Measurements from ENCODE around the gene KCNJ5. TPM values are rescaled to one million over a fixed set of nuclear protein-coding genes. Genes with fewer than 3 reads are reported as not detected.
A peak's percentile ranks its signal among the peaks of the same experiment; 100 is the strongest.

The KCNJ5 gene
- total RNA-seq, 2 experiments from 2014 or later = 0.17 to 0.20 TPM

DNA sequence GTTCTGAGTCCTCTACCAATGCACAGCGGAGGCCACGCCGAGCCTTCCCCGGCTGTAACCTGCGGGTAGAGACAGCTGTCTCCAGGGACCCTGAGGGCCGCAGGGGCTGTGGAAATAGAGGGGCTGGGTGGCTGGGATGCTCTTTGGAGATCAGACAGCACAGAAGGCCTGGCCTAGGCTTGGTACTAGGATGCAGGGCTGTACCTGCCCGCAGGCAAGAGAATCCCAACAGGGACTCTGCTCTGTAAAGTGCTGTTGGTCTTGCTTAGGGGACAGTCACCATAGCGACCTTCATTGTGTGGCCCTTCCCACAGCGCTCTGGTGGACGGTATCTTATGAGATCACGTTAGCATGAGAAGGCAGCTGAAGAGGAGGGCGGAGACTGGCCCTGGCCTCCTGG is 11.3 kb upstream of the KCNJ5 start:
- H3K27me3 Mint-ChIP-seq = peaks cover 34% of the 10 kb centered on the region
- no peak overlapping the region for H3K4me3 Mint-ChIP-seq
- POLR2A ChIA-PET = no interaction called here
- no peaks in the 10 kb centered on the region for H3K9me3 Mint-ChIP-seq
- DNase-seq = peak; percentile 7
- no peak for ATAC-seq (ENCODE audit: low read depth)
- peaks cover 1% of the 10 kb centered on the region for H3K4me1 Mint-ChIP-seq
- no peaks in the 10 kb centered on the region for H3K36me3 Mint-ChIP-seq
- no peak overlapping the region for H3K27ac Mint-ChIP-seq

DNA sequence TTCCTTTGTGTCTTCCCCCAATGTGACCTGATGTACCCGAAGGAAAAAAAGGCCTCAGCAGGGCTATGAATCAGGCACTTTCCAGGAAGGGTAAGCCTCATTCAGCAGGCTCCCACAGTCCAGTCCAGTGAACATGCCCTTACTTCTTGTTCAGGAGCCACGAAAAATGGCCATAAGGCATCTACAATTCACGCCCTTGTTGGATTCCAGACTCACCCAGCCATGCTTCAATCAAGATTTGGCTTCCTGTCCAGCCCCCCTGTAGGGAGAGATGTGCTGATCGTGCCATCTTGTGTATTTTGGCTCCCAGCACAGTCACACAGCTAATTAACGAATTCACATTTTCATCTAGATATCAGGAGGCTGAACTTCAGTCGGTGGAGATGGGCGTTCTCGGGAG is 9.9 kb upstream of the KCNJ5 start:
- H3K36me3 Mint-ChIP-seq = no peaks in the 10 kb centered on the region
- no peaks in the 10 kb centered on the region for H3K9me3 Mint-ChIP-seq
- POLR2A ChIA-PET = no interaction called here
- no peak overlapping the region for H3K27ac Mint-ChIP-seq
- ATAC-seq (ENCODE audit: low read depth) (no peak), DNase-seq (no peak)
- no peak overlapping the region for H3K4me3 Mint-ChIP-seq
- H3K27me3 Mint-ChIP-seq = peaks cover 36% of the 10 kb centered on the region
- H3K4me1 Mint-ChIP-seq = peaks cover 2% of the 10 kb centered on the region

DNA sequence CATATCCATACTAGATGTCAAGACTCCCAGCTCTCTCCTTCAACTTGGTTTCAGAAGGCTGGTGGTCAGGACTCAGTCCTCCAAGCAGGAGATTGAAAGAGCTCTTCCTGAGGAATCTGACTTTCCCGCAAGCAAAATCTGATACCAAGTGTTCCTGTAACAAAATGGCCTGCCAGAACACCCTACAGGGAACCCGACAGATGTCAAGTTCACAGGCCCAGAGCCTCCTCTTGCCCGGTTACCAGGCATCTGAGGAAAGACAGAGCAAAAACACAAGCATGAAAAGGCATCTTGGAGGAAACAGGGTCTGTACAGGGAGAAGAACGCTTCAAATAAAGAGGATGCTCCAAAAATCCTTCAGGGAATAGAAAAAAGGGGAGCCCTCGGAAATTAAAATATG is 8.7 kb upstream of the KCNJ5 start:
- no peaks in the 10 kb centered on the region for H3K9me3 Mint-ChIP-seq
- POLR2A ChIA-PET = no interaction called here

DNA sequence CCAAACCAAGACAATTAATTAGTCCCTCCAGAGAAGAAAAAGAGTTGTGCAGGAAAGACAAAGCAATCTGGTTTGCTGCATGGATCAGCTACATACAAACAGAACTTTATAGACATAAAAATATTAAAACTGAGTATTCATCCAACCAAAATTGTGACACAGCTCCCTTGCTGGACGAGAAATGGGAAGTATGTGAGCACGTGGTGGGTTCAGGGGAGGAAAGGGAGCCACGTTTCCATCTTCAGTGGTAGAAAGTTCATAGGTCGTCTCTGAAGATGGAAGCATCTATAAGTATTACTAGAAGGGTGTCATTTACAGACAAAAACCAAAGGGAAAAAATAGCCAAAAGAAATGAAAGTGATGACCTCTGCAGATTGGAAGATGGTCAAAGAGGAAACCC is 7.1 kb upstream of the KCNJ5 start:
- ATAC-seq (ENCODE audit: low read depth) (no peak), DNase-seq (no peak)
- Mint-ChIP-seq H3K9me3 (no peaks in the 10 kb centered on the region), H3K4me1 (peaks cover 2% of the 10 kb centered on the region), H3K36me3 (no peaks in the 10 kb centered on the region), H3K27me3 (peaks cover 47% of the 10 kb centered on the region), H3K27ac (no peak overlapping the region), H3K4me3 (no peak overlapping the region)
- POLR2A ChIA-PET = no interaction called here

More for the DNA sequence above, 8.7 kb upstream of the KCNJ5 start:
- Mint-ChIP-seq H3K27me3 (peaks cover 37% of the 10 kb centered on the region), H3K4me1 (peaks cover 2% of the 10 kb centered on the region), H3K27ac (no peak overlapping the region), H3K4me3 (no peak overlapping the region), H3K36me3 (no peaks in the 10 kb centered on the region)
- ATAC-seq (ENCODE audit: low read depth) (no peak), DNase-seq (no peak)

DNA sequence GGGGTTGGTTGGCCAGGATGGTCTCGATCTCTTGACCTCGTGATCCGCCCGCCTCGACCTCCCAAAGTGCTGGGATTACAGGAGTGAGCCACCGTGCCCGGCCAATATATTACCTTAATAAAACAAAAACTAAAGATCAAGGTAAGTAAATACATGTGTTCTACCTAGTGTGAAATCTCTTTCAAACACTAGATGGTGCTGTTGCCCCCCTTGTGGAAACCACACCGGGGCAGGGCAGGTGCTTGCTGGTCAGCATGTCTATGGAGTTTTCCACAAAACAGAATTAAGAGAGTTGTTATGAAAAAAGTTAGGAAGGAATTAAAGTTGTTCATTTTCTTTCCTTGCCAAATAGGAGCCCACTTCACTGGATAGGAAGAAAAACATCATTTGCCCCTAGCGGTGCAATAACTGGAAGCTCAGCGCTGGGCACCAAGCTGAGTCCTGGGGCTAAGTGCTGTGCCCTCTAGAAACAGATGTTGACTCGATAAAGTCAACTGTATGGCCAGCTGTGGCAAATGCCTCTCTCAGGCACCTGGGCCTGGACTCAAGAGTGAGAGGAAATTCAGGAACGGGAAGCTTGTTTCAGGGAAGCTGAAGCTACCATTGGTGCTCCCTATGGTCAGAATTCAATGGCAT is 6.3 kb upstream of the KCNJ5 start:
- ATAC-seq (ENCODE audit: low read depth) = peak; percentile 83
- H3K27me3 Mint-ChIP-seq = peaks cover 55% of the 10 kb centered on the region
- POLR2A ChIA-PET = interaction anchor here (1.5 kb wide), 1 partner anchor 72 kb away, joined by 3 read pairs; no protein-coding TSS in a partner anchor
- H3K36me3 Mint-ChIP-seq = no peaks in the 10 kb centered on the region
- H3K9me3 Mint-ChIP-seq = no peaks in the 10 kb centered on the region
- H3K4me1 Mint-ChIP-seq = peaks cover 2% of the 10 kb centered on the region
- no peak for DNase-seq
- H3K4me3 Mint-ChIP-seq = no peak overlapping the region
- no peak overlapping the region for H3K27ac Mint-ChIP-seq

DNA sequence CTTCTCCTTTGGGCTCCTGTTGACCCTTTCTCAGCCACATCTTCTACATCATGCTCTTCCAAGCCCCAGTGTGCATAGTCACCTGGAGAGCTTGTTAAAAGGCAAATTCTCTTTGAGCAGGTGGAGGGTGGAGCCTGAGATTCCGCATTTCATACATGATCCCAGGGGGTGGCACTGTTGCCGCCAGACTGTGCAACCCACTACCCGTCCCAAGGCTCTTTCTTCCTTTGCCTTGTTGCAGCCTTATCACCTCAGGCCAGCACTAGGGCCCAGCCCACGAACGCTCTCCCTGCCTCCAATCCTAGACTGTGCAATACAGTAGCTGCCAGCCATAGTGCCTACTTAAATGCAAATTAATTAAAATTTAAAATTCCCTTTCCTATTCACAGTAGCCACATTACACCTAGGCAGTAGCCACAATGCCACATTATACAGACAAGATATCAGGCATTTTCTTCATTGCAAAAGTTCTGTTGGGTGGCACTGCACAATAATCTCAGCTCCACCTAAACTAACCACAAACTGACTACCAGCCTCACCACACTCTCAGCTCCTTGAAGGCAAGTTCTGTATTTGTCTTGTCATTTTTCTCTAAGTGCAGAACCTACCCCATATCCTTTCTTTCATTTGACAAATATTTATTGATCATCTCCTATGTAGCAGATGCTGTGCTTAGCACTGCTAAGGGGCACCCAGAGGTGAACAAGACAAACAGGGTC is 4.6 kb upstream of the KCNJ5 start:
- no peaks in the 10 kb centered on the region for H3K9me3 Mint-ChIP-seq
- no peak for DNase-seq
- ATAC-seq (ENCODE audit: low read depth) = no peak
- peaks cover 63% of the 10 kb centered on the region for H3K27me3 Mint-ChIP-seq
- peaks cover 4% of the 10 kb centered on the region for H3K4me1 Mint-ChIP-seq
- no peak overlapping the region for H3K27ac Mint-ChIP-seq
- H3K36me3 Mint-ChIP-seq = no peaks in the 10 kb centered on the region
- POLR2A ChIA-PET = no interaction called here
- no peak overlapping the region for H3K4me3 Mint-ChIP-seq

DNA sequence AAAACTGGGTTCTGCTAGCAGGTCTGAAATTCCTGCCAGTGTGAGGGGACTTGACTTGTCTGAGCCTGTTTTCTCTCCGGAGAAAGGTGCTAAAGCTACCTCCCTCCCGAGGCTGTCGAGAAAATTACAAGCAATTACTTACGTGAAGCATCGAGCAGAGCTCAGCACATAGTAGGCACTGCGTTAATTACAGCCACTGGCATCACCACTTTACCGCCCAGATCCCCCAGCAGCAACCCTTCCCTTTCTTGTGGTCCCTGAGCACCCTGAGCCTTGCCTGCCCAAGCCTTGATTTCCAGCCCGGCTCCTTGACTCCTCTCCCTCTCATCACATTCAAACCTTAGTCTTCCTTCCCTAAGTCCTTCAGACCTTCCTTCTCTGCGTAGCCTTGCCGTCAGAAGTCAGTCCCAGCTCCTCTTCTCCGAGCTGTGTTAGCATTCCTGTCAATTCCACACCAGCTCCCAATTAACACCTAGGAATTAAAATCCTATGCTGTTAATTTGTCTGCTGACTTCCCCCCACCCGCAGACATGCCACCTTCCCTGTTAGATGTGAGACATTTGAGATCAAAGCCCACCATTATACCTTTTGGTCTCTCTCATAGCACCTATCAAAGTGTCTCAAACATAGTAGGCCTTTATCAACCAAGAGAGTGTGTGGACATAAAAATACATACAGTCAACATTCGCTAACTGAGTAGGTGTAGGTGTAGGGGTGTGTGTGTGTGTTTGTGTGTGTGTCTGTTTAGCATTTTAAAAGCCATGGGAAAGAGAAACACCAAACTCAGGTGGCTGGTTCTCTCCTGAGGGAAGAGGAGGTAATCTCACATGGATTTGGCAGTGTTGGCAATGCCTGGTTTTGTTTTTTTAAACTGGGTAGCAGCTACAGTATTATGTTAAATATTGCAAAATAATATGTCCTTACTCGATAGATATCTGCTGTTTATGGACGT is 2.8 kb upstream of the KCNJ5 start:
- Mint-ChIP-seq H3K36me3 (no peaks in the 10 kb centered on the region), H3K27me3 (peaks cover 64% of the 10 kb centered on the region), H3K4me3 (no peak overlapping the region), H3K9me3 (no peaks in the 10 kb centered on the region), H3K27ac (no peak overlapping the region), H3K4me1 (peaks cover 10% of the 10 kb centered on the region)
- ATAC-seq (ENCODE audit: low read depth) (no peak), DNase-seq (no peak)
- POLR2A ChIA-PET = interaction anchor here (0.7 kb wide), 1 partner anchor 18 kb away, joined by 3 read pairs; no protein-coding TSS in a partner anchor

DNA sequence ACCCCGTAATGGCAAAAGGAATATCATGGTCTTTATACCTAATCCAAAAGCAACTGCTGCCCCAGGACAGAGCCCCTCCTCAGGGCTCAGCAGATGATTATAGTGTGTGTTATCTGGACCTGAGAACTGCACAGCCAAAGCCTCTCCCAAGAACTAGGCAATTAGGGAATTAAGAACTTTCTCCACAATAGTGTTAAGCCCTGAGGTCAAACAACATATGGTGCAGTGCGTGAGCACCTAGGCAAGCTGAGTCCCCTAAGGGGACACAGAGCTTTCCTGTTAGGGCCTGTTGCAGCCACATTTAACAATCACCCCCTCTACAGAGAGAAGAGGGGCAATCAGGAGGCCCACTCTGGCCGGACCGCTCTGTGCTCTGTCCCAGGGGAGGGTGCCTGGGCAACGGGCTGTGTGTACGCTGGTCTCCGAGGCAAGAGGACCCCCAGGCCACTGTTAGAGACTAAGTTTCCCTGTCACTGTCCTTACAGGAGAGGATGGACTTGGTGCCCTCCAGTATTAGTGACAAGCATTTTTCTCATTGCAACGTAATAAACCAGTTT is 1.4 kb upstream of the KCNJ5 start:
- ATAC-seq (ENCODE audit: low read depth) (no peak), DNase-seq (no peak)
- Mint-ChIP-seq H3K27me3 (peaks cover 62% of the 10 kb centered on the region), H3K4me3 (no peak overlapping the region), H3K4me1 (peaks cover 15% of the 10 kb centered on the region), H3K27ac (no peak overlapping the region), H3K9me3 (no peaks in the 10 kb centered on the region), H3K36me3 (no peaks in the 10 kb centered on the region)
- POLR2A ChIA-PET = no interaction called here

DNA sequence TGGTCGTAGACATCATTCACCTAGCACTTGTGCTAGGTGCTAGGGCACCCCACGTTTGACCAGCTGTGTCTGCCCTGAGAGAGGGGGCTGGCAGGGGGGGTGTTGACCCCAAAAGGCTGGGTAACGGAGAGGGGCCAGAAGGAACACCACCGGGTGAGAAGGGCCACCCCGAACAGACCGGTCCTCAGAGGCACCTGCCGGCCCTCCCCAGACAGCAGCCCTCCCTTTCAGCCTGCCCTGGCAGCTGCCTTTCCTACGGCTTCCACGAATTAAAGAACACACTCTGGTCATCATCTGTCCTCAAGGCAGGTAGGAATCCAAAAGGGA is 977 bp upstream of the KCNJ5 start:
- ATAC-seq (ENCODE audit: low read depth) (no peak), DNase-seq (no peak)
- peaks cover 58% of the 10 kb centered on the region for H3K27me3 Mint-ChIP-seq
- no peak overlapping the region for H3K27ac Mint-ChIP-seq
- no peaks in the 10 kb centered on the region for H3K36me3 Mint-ChIP-seq
- POLR2A ChIA-PET = no interaction called here
- peaks cover 13% of the 10 kb centered on the region for H3K4me1 Mint-ChIP-seq
- H3K9me3 Mint-ChIP-seq = no peaks in the 10 kb centered on the region
- H3K4me3 Mint-ChIP-seq = peak overlapping the region; percentile 68

DNA sequence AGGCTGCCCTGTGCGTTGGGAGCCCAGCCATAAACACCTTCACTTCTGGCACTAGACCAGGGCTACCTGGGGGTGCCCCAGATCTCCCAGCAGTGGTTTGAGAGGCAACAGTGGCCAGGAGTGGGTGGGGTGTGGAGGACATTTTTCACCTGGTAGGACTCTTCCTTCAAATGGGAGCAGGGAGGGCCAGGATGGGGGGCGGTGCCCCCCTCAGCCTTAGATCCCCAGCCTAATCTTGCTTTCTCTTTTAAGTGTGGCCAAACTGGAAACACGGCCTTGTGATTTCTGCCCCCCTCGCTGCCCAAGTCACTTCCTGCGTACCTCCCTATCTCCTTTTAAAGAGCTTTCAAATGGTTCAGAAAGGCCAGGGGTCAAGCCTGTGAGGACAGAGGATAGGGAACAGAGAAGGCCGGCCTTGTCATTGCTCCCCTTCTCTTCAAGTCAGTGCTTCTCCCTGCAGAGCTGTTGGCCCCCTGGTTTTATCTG is 800 bp downstream of the KCNJ5 start:
- no peak overlapping the region for H3K4me3 Mint-ChIP-seq
- DNase-seq (no peak), ATAC-seq (ENCODE audit: low read depth) (no peak)
- no peaks in the 10 kb centered on the region for H3K36me3 Mint-ChIP-seq
- H3K9me3 Mint-ChIP-seq = no peaks in the 10 kb centered on the region
- H3K4me1 Mint-ChIP-seq = peaks cover 13% of the 10 kb centered on the region
- H3K27me3 Mint-ChIP-seq = peaks cover 54% of the 10 kb centered on the region
- POLR2A ChIA-PET = interaction anchor here (1.0 kb wide), 1 partner anchor 10 kb away, joined by 3 read pairs; no protein-coding TSS in a partner anchor
- no peak overlapping the region for H3K27ac Mint-ChIP-seq

DNA sequence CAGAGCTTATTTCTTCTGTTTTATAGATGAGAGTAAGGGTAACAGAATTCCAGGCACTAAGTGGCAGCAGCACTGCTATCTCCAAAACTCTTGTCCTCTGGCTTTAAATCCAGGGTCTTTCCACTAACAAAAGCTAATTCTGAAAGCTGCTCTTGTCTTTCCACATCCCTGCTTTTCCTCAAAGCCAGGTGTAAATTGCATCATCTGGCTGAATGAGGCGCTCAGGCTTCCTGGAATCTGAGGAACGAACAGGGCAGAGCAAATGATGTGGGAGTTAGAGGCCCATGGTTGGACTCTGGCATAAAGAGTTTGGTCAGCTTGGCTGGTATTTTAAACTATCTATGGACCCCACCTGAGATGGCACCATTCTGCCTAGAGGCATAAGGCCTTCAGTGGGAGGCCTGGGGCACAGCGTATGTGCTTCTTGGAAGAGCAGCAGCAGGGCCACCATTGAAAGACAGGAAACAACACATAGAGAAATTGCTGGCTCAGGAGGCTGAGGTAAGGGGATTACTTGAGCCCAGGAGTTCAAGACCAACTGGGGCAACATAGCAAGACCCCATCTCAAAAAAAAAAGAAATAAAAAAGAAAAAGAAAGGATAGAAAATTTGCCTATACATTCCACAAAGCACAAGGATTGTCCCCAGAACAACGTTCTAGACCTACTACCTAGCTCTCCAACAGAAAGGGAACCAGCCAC is 1.9 kb downstream of the KCNJ5 start:
- H3K27me3 Mint-ChIP-seq = peaks cover 55% of the 10 kb centered on the region
- H3K4me1 Mint-ChIP-seq = peaks cover 13% of the 10 kb centered on the region
- no peak overlapping the region for H3K27ac Mint-ChIP-seq
- no peaks in the 10 kb centered on the region for H3K36me3 Mint-ChIP-seq
- ATAC-seq (ENCODE audit: low read depth) (no peak), DNase-seq (no peak)
- H3K4me3 Mint-ChIP-seq = no peak overlapping the region
- POLR2A ChIA-PET = interaction anchor here (1.0 kb wide), 1 partner anchor 9 kb away, joined by 3 read pairs; no protein-coding TSS in a partner anchor
- H3K9me3 Mint-ChIP-seq = no peaks in the 10 kb centered on the region

DNA sequence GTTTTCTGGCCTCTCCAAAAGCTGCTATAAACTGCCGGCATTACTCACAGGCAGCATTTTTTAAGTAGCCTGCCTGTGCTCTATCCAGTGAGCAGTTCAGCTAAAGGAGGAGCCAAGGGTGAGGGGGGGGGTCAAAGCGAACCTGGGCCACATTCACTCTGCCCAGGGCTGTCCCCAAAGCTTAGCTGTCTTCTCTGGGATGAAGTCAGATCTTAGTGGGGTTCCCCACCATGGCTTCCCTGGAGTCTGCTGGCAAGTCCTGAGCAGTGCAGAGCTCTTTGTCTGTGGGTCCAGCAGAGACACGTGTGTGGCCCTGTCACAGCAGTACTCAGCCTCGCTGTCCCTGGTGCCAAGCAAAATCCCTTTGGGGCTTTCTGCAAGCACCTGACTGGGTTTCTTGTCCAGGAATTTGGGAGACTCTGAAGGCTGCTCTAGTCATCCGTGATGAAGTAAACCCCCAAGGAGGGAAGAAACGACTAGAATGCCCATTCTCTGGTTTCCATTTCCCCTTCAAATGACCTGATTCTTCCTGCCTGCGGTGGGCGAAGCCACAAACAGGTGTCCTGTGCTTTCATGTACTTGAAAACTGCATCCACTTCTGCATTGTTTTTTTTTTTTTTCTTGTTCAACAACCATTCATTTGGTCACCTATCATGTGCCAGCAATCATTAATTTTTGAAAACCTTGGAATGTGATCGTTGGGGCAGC is 2.6 kb downstream of the KCNJ5 start:
- Mint-ChIP-seq H3K9me3 (no peaks in the 10 kb centered on the region), H3K27me3 (peaks cover 56% of the 10 kb centered on the region), H3K4me1 (peaks cover 13% of the 10 kb centered on the region), H3K4me3 (no peak overlapping the region), H3K36me3 (no peaks in the 10 kb centered on the region), H3K27ac (no peak overlapping the region)
- ATAC-seq (ENCODE audit: low read depth) (peak; percentile 28), DNase-seq (no peak)
- POLR2A ChIA-PET = no interaction called here

Measured in activated naive CD8-positive, alpha-beta T cell treated with anti-CD3 and anti-CD28 coated beads, Interleukin-2, amount 10 ng/mL, durations not matched to agents 7 days and 5 days (primary cell).